ENCODE data around the gene EOMES. TPM values are rescaled to one million over a fixed set of nuclear protein-coding genes. Genes with fewer than 3 reads are reported as not detected.

The EOMES gene
- total RNA-seq, 4 donors from 2014 or later: 0.15 to 0.67 TPM; not detected in 2

DNA sequence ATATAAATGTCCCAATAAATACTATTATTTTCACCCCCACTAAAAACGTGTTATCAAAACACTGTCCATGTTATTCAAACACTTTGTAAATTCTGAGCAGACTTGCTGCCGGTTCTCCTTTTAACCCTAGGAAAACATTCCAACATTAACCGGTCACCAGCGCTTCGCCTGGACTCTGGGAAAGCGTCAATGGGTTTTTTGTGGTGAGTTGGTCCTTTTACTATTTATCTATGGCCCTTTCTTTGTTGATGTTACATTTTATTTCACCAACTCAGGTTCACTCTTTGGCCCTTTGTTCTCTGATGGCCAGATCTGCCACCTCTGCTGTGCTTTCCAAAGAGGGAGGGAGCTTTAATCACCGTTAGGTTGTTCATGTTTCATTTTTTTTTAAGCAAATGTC is 4.1 kb upstream of the EOMES start:
- H3K36me3 ChIP-seq: no peaks in the 10 kb centered on the region
- ATAC-seq: no peak
- H3K4me3 ChIP-seq: no peak overlapping the region
- TF ChIP-seq POLR2A (IDR thresholded peaks at IDR 0.05) (no peak), EP300 (IDR thresholded peaks at IDR 0.05) (no peak), POLR2AphosphoS5 (IDR thresholded peaks at IDR 0.05) (no peak)
- TF ChIP-seq, protein P1, sequence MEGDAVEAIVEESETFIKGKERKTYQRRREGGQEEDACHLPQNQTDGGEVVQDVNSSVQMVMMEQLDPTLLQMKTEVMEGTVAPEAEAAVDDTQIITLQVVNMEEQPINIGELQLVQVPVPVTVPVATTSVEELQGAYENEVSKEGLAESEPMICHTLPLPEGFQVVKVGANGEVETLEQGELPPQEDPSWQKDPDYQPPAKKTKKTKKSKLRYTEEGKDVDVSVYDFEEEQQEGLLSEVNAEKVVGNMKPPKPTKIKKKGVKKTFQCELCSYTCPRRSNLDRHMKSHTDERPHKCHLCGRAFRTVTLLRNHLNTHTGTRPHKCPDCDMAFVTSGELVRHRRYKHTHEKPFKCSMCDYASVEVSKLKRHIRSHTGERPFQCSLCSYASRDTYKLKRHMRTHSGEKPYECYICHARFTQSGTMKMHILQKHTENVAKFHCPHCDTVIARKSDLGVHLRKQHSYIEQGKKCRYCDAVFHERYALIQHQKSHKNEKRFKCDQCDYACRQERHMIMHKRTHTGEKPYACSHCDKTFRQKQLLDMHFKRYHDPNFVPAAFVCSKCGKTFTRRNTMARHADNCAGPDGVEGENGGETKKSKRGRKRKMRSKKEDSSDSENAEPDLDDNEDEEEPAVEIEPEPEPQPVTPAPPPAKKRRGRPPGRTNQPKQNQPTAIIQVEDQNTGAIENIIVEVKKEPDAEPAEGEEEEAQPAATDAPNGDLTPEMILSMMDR (IDR thresholded peaks at IDR 0.05): no peak
- 0 to 14% methylated on average over 4 to 7 of the region's 7 CpGs for WGBS, 2 donors (ENCODE audit: low coverage in 1 of 2)
- H3K4me1 ChIP-seq: peaks cover 0 to 67% (median 35%) of the 10 kb centered on the region in 3 donors
- H3K9me3 ChIP-seq: no peaks in the 10 kb centered on the region
- H3K27ac ChIP-seq: no peak overlapping the region
- peaks cover 100% of the 10 kb centered on the region for H3K27me3 ChIP-seq

DNA sequence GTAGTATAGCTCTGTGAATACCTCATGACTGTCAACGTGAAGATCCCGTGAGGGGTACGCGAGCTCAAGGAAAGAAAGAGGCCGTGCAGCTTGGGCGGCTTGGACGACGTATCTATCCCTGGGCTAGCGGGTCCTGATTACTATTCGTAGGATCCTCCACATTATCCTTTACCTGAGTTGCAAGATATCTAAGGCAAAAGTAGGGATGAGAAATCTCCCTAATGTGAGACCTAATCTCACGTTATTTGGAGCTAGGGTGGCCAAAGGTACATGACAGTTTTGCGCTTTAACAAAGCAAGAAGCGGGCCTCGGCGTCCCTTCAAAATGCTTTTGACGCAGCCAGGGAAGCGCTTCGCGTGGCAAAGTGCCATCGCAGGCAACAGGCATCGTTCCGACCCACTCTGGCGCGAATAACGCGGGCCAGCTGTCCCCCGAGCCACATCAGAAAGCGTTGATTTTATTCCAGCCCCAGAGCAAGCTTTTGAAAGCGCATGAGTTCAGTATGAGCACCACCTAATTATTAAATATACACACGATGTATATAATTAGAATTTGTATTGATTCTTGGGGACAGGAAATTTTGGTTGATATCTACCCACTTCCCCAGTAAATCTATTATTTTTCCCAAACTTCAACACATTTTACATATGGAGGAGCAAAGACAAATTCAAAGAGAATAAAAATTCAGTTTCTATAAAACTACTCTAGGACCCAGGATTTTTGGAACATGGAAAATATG is 2.5 kb upstream of the EOMES start:
- no peaks in the 10 kb centered on the region for H3K9me3 ChIP-seq
- H3K27ac ChIP-seq: no peak overlapping the region
- 11 to 16% methylated on average over 4 to 11 of the region's 30 CpGs for WGBS, 2 donors (ENCODE audit: low coverage in 1 of 2)
- peaks cover 100% of the 10 kb centered on the region for H3K27me3 ChIP-seq
- TF ChIP-seq, protein P1 (IDR thresholded peaks at IDR 0.05): no peak
- TF ChIP-seq POLR2AphosphoS5 (IDR thresholded peaks at IDR 0.05) (no peak), POLR2A (IDR thresholded peaks at IDR 0.05) (no peak), EP300 (IDR thresholded peaks at IDR 0.05) (no peak)
- no peaks in the 10 kb centered on the region for H3K36me3 ChIP-seq
- peaks cover 0 to 59% (median 32%) of the 10 kb centered on the region in 3 donors for H3K4me1 ChIP-seq
- no peak overlapping the region for H3K4me3 ChIP-seq
- ATAC-seq: no peak

DNA sequence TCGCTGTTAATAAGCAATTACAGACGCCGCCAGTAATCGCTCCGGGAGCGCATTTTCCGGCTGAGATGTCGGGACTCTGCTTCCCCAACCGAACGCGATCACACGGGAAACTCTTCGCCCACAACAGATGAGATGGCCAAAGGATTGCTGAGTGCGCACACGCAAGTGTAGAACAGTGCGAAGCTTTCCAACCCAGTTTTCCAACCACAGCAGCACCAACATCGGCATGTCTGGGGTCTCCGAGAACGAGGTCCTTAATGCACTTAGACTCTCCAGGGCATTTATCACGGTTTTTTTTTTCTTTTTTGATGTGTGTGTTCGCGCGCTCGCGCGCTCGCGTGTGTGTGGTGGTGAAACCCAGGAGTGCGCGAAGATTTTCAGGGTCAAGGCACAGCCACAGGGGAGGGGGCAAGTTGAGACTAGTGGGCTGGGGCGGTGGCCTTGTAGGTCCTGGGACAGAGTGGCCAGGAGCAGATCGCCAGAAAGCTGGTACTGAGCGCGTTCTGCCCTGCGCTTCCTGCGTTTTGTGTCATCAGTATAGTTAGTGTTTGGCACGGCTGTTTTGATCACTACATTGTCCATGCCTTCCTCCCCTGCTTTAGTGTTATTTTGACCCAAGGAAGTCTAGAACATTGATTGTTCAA is 1.8 kb upstream of the EOMES start:
- peak overlapping the region in 1 of 2 donors; percentile 28 for H3K4me3 ChIP-seq
- no peak overlapping the region for H3K27ac ChIP-seq
- H3K27me3 ChIP-seq: peaks cover 100% of the 10 kb centered on the region
- H3K4me1 ChIP-seq: peaks cover 0 to 52% (median 26%) of the 10 kb centered on the region in 3 donors
- ATAC-seq: no peak
- 8 to 12% methylated on average over 5 to 33 of the region's 37 CpGs for WGBS, 2 donors (ENCODE audit: low coverage in 1 of 2)
- H3K9me3 ChIP-seq: no peaks in the 10 kb centered on the region
- H3K36me3 ChIP-seq: no peaks in the 10 kb centered on the region
- no peak for TF ChIP-seq POLR2A (IDR thresholded peaks at IDR 0.05)
- TF ChIP-seq, protein P1 (IDR thresholded peaks at IDR 0.05): no peak
- TF ChIP-seq POLR2AphosphoS5 (IDR thresholded peaks at IDR 0.05): no peak
- no peak for TF ChIP-seq EP300 (IDR thresholded peaks at IDR 0.05)

DNA sequence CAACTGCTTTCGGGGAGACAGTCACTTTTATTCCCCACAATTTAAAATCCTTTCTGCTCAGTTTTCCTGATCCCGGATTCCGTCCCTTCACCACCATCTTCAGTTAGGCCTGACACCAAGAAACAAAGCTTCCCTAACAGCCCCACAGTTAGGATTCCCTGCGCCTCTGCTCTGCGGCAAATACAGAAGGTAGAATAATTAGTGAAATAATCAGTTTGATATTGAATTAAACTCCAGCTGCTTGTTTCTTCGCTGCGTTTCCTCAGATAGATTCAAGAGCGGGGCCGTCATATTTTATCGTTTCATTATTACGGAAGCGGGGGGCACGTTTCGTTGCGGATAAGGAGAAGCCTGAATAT is 1.3 kb upstream of the EOMES start:
- H3K27me3 ChIP-seq: peaks cover 100% of the 10 kb centered on the region

More for the DNA sequence above, 1.3 kb upstream of the EOMES start:
- H3K36me3 ChIP-seq: no peaks in the 10 kb centered on the region
- H3K4me3 ChIP-seq: peak overlapping the region in 1 of 2 donors; percentile 28
- peaks cover 0 to 47% (median 22%) of the 10 kb centered on the region in 3 donors for H3K4me1 ChIP-seq
- TF ChIP-seq, protein P1 (IDR thresholded peaks at IDR 0.05): no peak
- TF ChIP-seq EP300 (IDR thresholded peaks at IDR 0.05): no peak
- no peak for TF ChIP-seq POLR2AphosphoS5 (IDR thresholded peaks at IDR 0.05)
- no peak for TF ChIP-seq POLR2A (IDR thresholded peaks at IDR 0.05)
- ATAC-seq: no peak
- no peak overlapping the region for H3K27ac ChIP-seq
- no peaks in the 10 kb centered on the region for H3K9me3 ChIP-seq
- 0 to 2% methylated on average over 3 to 15 of the region's 15 CpGs for WGBS, 2 donors (ENCODE audit: low coverage in 1 of 2)

Measured in gastroesophageal sphincter (tissue), 4 donors.